ENCODE results near the gene HK2. TPM values are rescaled to one million over a fixed set of nuclear protein-coding genes. Genes with fewer than 3 reads are reported as not detected.

HK2 gene
- total and polyA plus RNA-seq, 2 donors (not counting 3 experiments of a cell fraction or from before 2014, with no cell fraction given), result 3.4 to 13.0 TPM

DNA sequence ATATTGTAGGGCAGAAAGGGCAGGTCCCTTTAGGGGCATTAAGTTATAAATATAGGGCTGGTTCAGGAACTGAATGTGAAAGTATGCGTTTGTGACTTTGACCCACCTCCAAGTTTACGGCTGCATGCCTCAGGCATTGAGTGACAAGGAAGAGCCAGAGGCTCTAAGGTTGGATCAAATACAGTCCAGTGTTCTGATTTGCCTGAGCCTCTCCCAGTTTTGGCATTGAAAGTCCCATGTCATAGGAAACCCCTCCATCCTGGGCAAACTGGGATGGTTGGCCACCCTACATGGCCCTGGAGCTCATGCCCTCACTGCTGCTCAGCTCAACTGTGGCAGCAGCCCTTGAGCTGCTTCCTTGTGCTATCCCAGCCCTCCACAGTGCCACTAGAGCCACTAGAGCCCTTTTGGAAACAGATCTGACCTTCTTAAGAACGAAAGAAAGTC, 29.9 kb downstream of the HK2 start:
- ChIA-PET CTCF (interaction anchor here (1.2 to 1.6 kb wide), 3 partner anchors 14 to 27 kb away, joined by 3 to 7 read pairs (median 5); no protein-coding TSS in a partner anchor), POLR2A (no interaction called here)
- Histone ChIP-seq H3K9me3 (replicated peaks; ENCODE audit: control insufficient read depth, insufficient read depth, low read length) (no peaks in the 10 kb centered on the region), H2AFZ (ENCODE audit: low read depth, low read length) (no peak overlapping the region), H3K9me1 (replicated peaks; ENCODE audit: control insufficient read depth, extremely low read depth, insufficient read depth, low read length) (no peaks in the 10 kb centered on the region), H3K27ac (ENCODE audit: insufficient read depth, low read depth, low read length) (no peak overlapping the region), H3K9ac (replicated peaks; ENCODE audit: extremely low read depth, insufficient read depth, low read length) (no peak overlapping the region), H3K4me3 (replicated peaks in 1 of 3; ENCODE audit: insufficient read depth in 1 of 3, low read depth in 1 of 3, low read length in 3 of 3) (no peak overlapping the region), H3K27me3 (ENCODE audit: control insufficient read depth in 2 of 2, insufficient read depth in 2 of 2, low read length in 2 of 2) (no peaks in the 10 kb centered on the region), H3K4me1 (ENCODE audit: control insufficient read depth, extremely low read depth, insufficient read depth, low read length) (no peaks in the 10 kb centered on the region), H3K36me3 (ENCODE audit: control insufficient read depth in 2 of 2, extremely low read depth in 1 of 2, insufficient read depth in 2 of 2, low read length in 2 of 2) (no peaks in the 10 kb centered on the region), H3K4me2 (ENCODE audit: insufficient read depth, low read length) (no peak overlapping the region), H3K79me2 (ENCODE audit: control insufficient read depth, insufficient read depth, low read length) (no peaks in the 10 kb centered on the region), H4K20me1 (replicated peaks; ENCODE audit: control insufficient read depth, extremely low read depth, insufficient read depth, low read length) (no peaks in the 10 kb centered on the region)
- TF ChIP-seq CTCF (IDR thresholded peaks at IDR 0.05; ENCODE audit: extremely low read depth in 1 of 2, insufficient read depth in 1 of 2, low read depth in 1 of 2, low read length in 2 of 2) (no peak), MAX (IDR thresholded peaks at IDR 0.05; ENCODE audit: insufficient read depth, insufficient read length) (no peak), FOS (IDR thresholded peaks at IDR 0.05; ENCODE audit: borderline replicate concordance, insufficient read depth, low read length) (no peak), JUN (IDR thresholded peaks at IDR 0.05; ENCODE audit: borderline replicate concordance, insufficient read depth, insufficient read length, low read depth) (no peak), POLR2A (IDR thresholded peaks at IDR 0.05; ENCODE audit: low read depth, low read length) (no peak), EZH2 (IDR thresholded peaks at IDR 0.05; ENCODE audit: borderline replicate concordance, low read depth, low read length, severe bottlenecking) (no peak), POLR2AphosphoS5 (IDR thresholded peaks at IDR 0.05; ENCODE audit: insufficient read depth, low read depth, low read length) (no peak), MYC (IDR thresholded peaks at IDR 0.05; ENCODE audit: low read depth, low read length) (no peak), GATA2 (IDR thresholded peaks at IDR 0.05; ENCODE audit: insufficient read depth, insufficient read length, low read depth, low read length) (no peak)
- FAIRE-seq (no peak), DNase-seq (ENCODE audit: low read depth, low spot score) (no peak)
- intact Hi-C loops (cut with micrococcal nuclease), result no loop called here
- dilution Hi-C loops (cut with MboI; ENCODE audit: extremely low pct_ligation_motif_present, low sequenced_read_pairs), result no loop called here
- no TSS peak for BruUV-seq (replicated peaks)
